K562 (cell line): ENCODE measurements around the gene OR10J5. TPM values are rescaled to one million over a fixed set of nuclear protein-coding genes. Genes with fewer than 3 reads are reported as not detected.
A peak's percentile ranks its signal among the peaks of the same experiment; 100 is the strongest.

Experiments
- ATAC-seq: fragments of 200-7000 bp; cut with Tn5 transposase; 3 replicates; pipeline ENCODE4 v1.9.1; 2020; ENCODE audit warnings: moderate library complexity
- BruUV-seq: library from RNA; stranded (reverse); fragments of 400-500 nt; replicated peaks from 2 replicates; lab custom pipeline; 2021; lab: Mats Ljungman, UMichigan
- CTCF ChIA-PET: fragments of 300-600 bp; formaldehyde crosslinking; extraction: SDS; loops from one replicate; lab custom pipeline; 2021; ENCODE audit warnings: low intra/inter-chr PET ratio; lab: Yijun Ruan, JAX
- POLR2A ChIA-PET: fragments of 300-600, 350-650 bp; sonication (Branson Sonifier 250); formaldehyde crosslinking; extraction: SDS; loops from one replicate; lab custom pipeline; 2021; ENCODE audit warnings: antibody characterized with exemption, inconsistent platforms; lab: Yijun Ruan, JAX
- DNase-seq, 4 experiments: peaks; one replicate each; pipeline versions ENCODE4 v3.0.0 to v3.0.0-alpha.2; 2011 to 2018; ENCODE audit warnings: low spot score in 3 of 4, mixed read lengths in 3 of 4; ENCODE audit errors: extremely low read depth in 1 of 4
- FAIRE-seq: peaks from 2 replicates; lab custom pipeline; 2011; peaks lifted over from hg19 to GRCh38; lab: Jason Lieb, UNC
- H2AFZ ChIP-seq: 2 replicates; pipeline ENCODE4 v1.6.0; 2011; ENCODE audit warnings: low read depth, low read length, control low read depth, inconsistent platforms
- H3K27ac ChIP-seq: fragments of 200-600 bp; 3 replicates; pipeline ENCODE4 v1.8.0; 2011; ENCODE audit warnings: low read depth, mild to moderate bottlenecking, control low read depth, inconsistent platforms, low read length, moderate library complexity, mixed read lengths; ENCODE audit errors: extremely low read depth
- H3K27me3 ChIP-seq, 2 experiments: fragments of 300-600 bp in 1 of 2; 2 replicates in 1 of 2; 3 replicates in 1 of 2; pipeline versions ENCODE4 v1.6.0 to v1.8.0; 2011; ENCODE audit warnings: inconsistent platforms in 2 of 2, low read length in 2 of 2, mild to moderate bottlenecking in 1 of 2, mixed read lengths in 1 of 2, moderate library complexity in 1 of 2; ENCODE audit not compliant: control insufficient read depth in 2 of 2, insufficient read depth in 2 of 2
- H3K36me3 ChIP-seq: fragments of 300-600 bp; 3 replicates; pipeline ENCODE4 v1.8.0; 2011; ENCODE audit warnings: mild to moderate bottlenecking, low read length, inconsistent platforms; ENCODE audit not compliant: control insufficient read depth, insufficient read depth
- H3K4me1 ChIP-seq, 2 experiments: fragments of 200-600 bp in 1 of 2; replicated peaks in 1 of 2; 2 replicates in 1 of 2; 3 replicates in 1 of 2; pipeline versions ENCODE4 v1.5.1 to v1.8.0; 2011; ENCODE audit warnings: inconsistent platforms in 2 of 2, low read length in 2 of 2, mild to moderate bottlenecking in 1 of 2, mixed read lengths in 1 of 2, moderate library complexity in 1 of 2; ENCODE audit not compliant: control insufficient read depth in 2 of 2, insufficient read depth in 2 of 2
- H3K4me2 ChIP-seq: 2 replicates; pipeline ENCODE4 v1.6.1; 2011; ENCODE audit warnings: low read length, control low read depth, inconsistent platforms, mixed read lengths; ENCODE audit not compliant: insufficient read depth
- H3K4me3 ChIP-seq: fragments of 200-600 bp; sonication (generic), shearing (Covaris generic); 2 replicates; pipeline ENCODE4 v1.5.1; 2016; ENCODE audit warnings: control low read depth, inconsistent platforms
- H3K79me2 ChIP-seq: fragments of 200-600 bp; 3 replicates; pipeline ENCODE4 v1.8.0; 2011; ENCODE audit warnings: low read length, inconsistent platforms; ENCODE audit not compliant: control insufficient read depth, insufficient read depth
- H3K9ac ChIP-seq, 2 experiments: 2 replicates each; pipeline versions ENCODE4 v1.6.0 to v1.6.1; 2011; ENCODE audit warnings: low read depth in 2 of 2, low read length in 2 of 2, control low read depth in 1 of 2, inconsistent platforms in 1 of 2, mild to moderate bottlenecking in 1 of 2, mixed read lengths in 1 of 2; ENCODE audit not compliant: insufficient read depth in 1 of 2
- H3K9me1 ChIP-seq: one replicate; pipeline ENCODE4 v1.6.0; 2011; ENCODE audit warnings: inconsistent platforms, mild to moderate bottlenecking, low read length, moderate library complexity; ENCODE audit not compliant: control insufficient read depth, insufficient read depth
- H3K9me3 ChIP-seq: replicated peaks from 2 replicates; pipeline ENCODE4 v1.5.1; 2011; ENCODE audit warnings: low read depth, low read length, inconsistent platforms; ENCODE audit not compliant: control insufficient read depth, insufficient read depth
- H4K20me1 ChIP-seq: replicated peaks from 2 replicates; pipeline ENCODE4 v1.6.1; 2011; ENCODE audit warnings: low read length, inconsistent platforms, mixed read lengths; ENCODE audit not compliant: control insufficient read depth, insufficient read depth
- ATF4 ChIP-seq: fragments of 450-650 bp; formaldehyde crosslinking; IDR thresholded peaks from 2 replicates; pipeline ENCODE4 v1.4.0; 2022; ENCODE audit warnings: mild to moderate bottlenecking, moderate library complexity
- CEBPG ChIP-seq, 3 experiments: fragments of 200-800 bp in 1 of 3; sonication (Bioruptor generic) in 1 of 3; sonication (generic) in 1 of 3; formaldehyde crosslinking in 1 of 3; IDR thresholded peaks in 2 of 3; conservative IDR thresholded peaks in 1 of 3; 2 replicates each; pipeline versions ENCODE4 v1.6.1 to v1.8.0; 2016 to 2022; ENCODE audit warnings: missing compliant biosample characterization in 2 of 3, missing genetic modification characterization in 2 of 3, mild to moderate bottlenecking in 1 of 3, missing genetic modification reagents in 1 of 3
- TRIM24 ChIP-seq, 2 experiments: fragments of 450-650 bp; IDR thresholded peaks; 2 replicates each; pipeline ENCODE4 v1.6.1; 2016
- WGBS: fragments of 100-300 bp; shearing (Covaris generic); methylation state at CpG from one replicate; pipeline ENCODE4 v1.1.6; 2016; ENCODE audit warnings: low coverage, mixed read lengths; ENCODE audit not compliant: insufficient coverage; ENCODE audit errors: missing lambda C conversion rate; 5-methylcytosine and 5-hydroxymethylcytosine counted together
- in situ Hi-C: fragments of 300-500 bp; cut with MboI; formaldehyde crosslinking; loops from 4 replicates; pipeline ENCODE4 v1.15.0; 2018; ENCODE audit warnings: inconsistent platforms, mixed read lengths
- intact Hi-C: fragments of 100-400 bp; cut with micrococcal nuclease; formaldehyde crosslinking; loops from 2 replicates; pipeline ENCODE4 v1.14.2; 2022
- polyA plus RNA-seq, 8 experiments: library from polyadenylated mRNA; depleted of rRNA in 4 of 8; stranded (reverse) in 5 of 8; unstranded in 3 of 8; fragments of >200 nt; fragmentation: Nextera tagmentation in 2 of 8; fragmentation: Illumina TruSeq in 1 of 8; extraction: Ambion mirVana in 2 of 8; extraction: Trizol in 1 of 8; gene quantifications; 2 replicates each; pipeline versions ENCODE4 v1.2.1 to v1.2.3, GENCODE V29; 2011 to 2014; ENCODE audit warnings: inconsistent platforms in 1 of 8, missing spikeins in 1 of 8
- total RNA-seq, 7 experiments: library from RNA; depleted of rRNA in 6 of 7; stranded (reverse); fragments of >200 nt in 6 of 7; fragmentation: Illumina TruSeq in 2 of 7; extraction: Trizol in 2 of 7; gene quantifications; 2 replicates each; pipeline versions ENCODE4 v1.2.1 to v1.2.3, GENCODE V29; 2011 to 2021; ENCODE audit warnings: low replicate concordance in 1 of 7
- TF ChIP-seq, protein P1 (sequence below), 2 experiments: fragments of 450-650 bp in 1 of 2; sonication (generic) in 1 of 2; formaldehyde crosslinking in 1 of 2; IDR thresholded peaks in 1 of 2; conservative IDR thresholded peaks in 1 of 2; 2 replicates each; pipeline versions ENCODE4 v1.6.1 to v1.8.1; 2016 to 2023; ENCODE audit warnings: mild to moderate bottlenecking in 2 of 2, moderate library complexity in 2 of 2, inconsistent platforms in 1 of 2, missing genetic modification reagents in 1 of 2
- TF ChIP-seq, protein P2 (sequence below): sonication (generic); formaldehyde crosslinking; IDR thresholded peaks from 2 replicates; pipeline ENCODE4 v1.8.0; 2022; ENCODE audit warnings: mild to moderate bottlenecking, missing genetic modification reagents

The OR10J5 gene
- total and polyA plus RNA-seq, 9 of the 15 experiments (the other 6 are each of a cell fraction or from before 2014, with no cell fraction given), result not detected

- Histone ChIP-seq H3K4me3 (no peak overlapping the region), H4K20me1 (no peaks in the 10 kb centered on the region), H2AFZ (no peak overlapping the region), H3K36me3 (no peaks in the 10 kb centered on the region), H3K9ac (no peak overlapping the region), H3K9me1 (no peaks in the 10 kb centered on the region), H3K27me3 (no peaks in the 10 kb centered on the region), H3K4me2 (no peak overlapping the region), H3K27ac (no peak overlapping the region), H3K9me3 (no peaks in the 10 kb centered on the region; the same call in 1 of the 2 replicates), H3K4me1 (no peaks in the 10 kb centered on the region)
- intact Hi-C loops (no loop called here), in situ Hi-C loops (no loop called here)
- CTCF ChIA-PET, result no interaction called here
- DNase-seq (no peak), FAIRE-seq (no peak), ATAC-seq (no peak)
- no TSS peak for BruUV-seq
- 5% methylated on average over 2 of the region's 2 CpGs for WGBS
- TF ChIP-seq, protein P1, sequence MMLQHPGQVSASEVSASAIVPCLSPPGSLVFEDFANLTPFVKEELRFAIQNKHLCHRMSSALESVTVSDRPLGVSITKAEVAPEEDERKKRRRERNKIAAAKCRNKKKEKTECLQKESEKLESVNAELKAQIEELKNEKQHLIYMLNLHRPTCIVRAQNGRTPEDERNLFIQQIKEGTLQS (IDR thresholded peaks at IDR 0.05), result peak; percentile 35; the same call in 1 of the 2 replicates
- TF ChIP-seq, protein P1 (CRISPR knock-in tag; conservative IDR thresholded peaks at IDR 0.05), result no peak
- no peak for TF ChIP-seq CEBPG (CRISPR knock-in tag; IDR thresholded peaks at IDR 0.05)
- peak in 1 of 2 experiments; percentile 86; a peak in 2 of 4 replicates for TF ChIP-seq CEBPG (tag; conservative IDR thresholded peaks at IDR 0.05 in 1 of 2, IDR thresholded peaks at IDR 0.05 in 1 of 2)
- TF ChIP-seq ATF4, result peak; percentile 59; the same call in 1 of the 2 replicates
- peak in 1 of 2 experiments; percentile 49; a peak in 1 of 4 replicates for TF ChIP-seq TRIM24 (IDR thresholded peaks at IDR 0.05)
- TF ChIP-seq, protein P2, sequence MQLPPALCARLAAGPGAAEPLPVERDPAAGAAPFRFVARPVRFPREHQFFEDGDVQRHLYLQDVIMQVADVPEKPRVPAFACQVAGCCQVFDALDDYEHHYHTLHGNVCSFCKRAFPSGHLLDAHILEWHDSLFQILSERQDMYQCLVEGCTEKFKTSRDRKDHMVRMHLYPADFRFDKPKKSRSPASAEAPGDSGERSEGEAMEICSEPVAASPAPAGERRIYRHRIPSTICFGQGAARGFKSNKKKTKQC, result no peak
- TF ChIP-seq, all 486 proteins: peak for 4
- H3K79me2 ChIP-seq, result no peaks in the 10 kb centered on the region
- POLR2A ChIA-PET, result interaction anchor here (0.7 kb wide), 1 partner anchor 1468 kb away, joined by 3 read pairs; no protein-coding TSS in a partner anchor
Observed at GRCh38 chr1:159510229-159510541, 25.6 kb downstream of the OR10J5 start.
